RWPE1 (cell line): ENCODE measurements around the gene NPEPL1.
"Not testable (repeated sequence)": the region's sequence is repeated elsewhere in the genome, so short reads cannot be mapped to it uniquely, and the experiment has no call there.

ENCODE experiments used
- CTCF ChIA-PET: fragments of 350-600 bp; sonication (Branson Sonifier 250); formaldehyde crosslinking; extraction: SDS; loops from one replicate; lab custom pipeline; 2021; lab: Yijun Ruan, JAX
- POLR2A ChIA-PET: fragments of 400-600 bp; formaldehyde crosslinking; extraction: SDS; loops from one replicate; lab custom pipeline; 2020; ENCODE audit warnings: antibody characterized with exemption; ENCODE audit not compliant: low non-redundant PET; lab: Yijun Ruan, JAX
- DNase-seq: peaks from one replicate; pipeline ENCODE4 v3.0.0; 2012; ENCODE audit warnings: low spot score
- H3K27ac ChIP-seq: fragments of 450-650 bp; 2 replicates; pipeline ENCODE4 v1.5.1; 2017
- CTCF ChIP-seq: fragments of 450-650 bp; conservative IDR thresholded peaks from 2 replicates; pipeline ENCODE4 v1.5.1; 2017; ENCODE audit warnings: low read depth, mild to moderate bottlenecking

Gene NPEPL1

GRCh38 chr20:58749098-58749769 lies 56.6 kb downstream of the NPEPL1 start:
- POLR2A ChIA-PET, result no interaction called here
- TF ChIP-seq CTCF, result no peak
- no peak for DNase-seq
- no peak overlapping the region for H3K27ac ChIP-seq
- CTCF ChIA-PET, result interaction anchor here (0.6 kb wide), 1 partner anchor 9 kb away, joined by 3 read pairs; no protein-coding TSS in a partner anchor

DNA sequence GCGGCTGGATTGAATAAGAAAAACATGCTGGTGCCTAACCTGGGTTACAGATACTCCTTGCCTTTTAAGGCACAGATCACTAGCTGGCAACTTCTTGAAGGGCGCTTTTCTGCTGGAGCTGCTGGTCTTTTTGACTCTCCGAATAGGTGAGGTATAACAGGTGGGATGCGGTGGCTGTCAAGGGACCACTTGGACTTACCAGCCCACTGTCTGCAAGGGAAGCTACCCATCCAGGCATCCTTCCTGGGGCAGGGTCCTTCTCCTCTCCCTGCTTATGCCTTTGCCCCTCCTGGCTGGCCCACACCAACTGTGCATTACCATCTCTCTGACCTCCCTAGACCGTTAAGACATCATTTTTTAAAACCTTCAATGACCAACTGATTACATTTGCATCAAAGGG lies 57.4 kb downstream of the NPEPL1 start:
- DNase-seq, result no peak
- no peak for TF ChIP-seq CTCF
- POLR2A ChIA-PET, result no interaction called here
- CTCF ChIA-PET, result interaction anchor here (0.5 to 0.6 kb wide), 3 partner anchors 8 to 678 kb away, joined by 3 read pairs; no protein-coding TSS in a partner anchor
- no peak overlapping the region for H3K27ac ChIP-seq

GRCh38 chr20:58750706-58751105 lies 58.1 kb downstream of the NPEPL1 start:
- POLR2A ChIA-PET, DNase-seq, H3K27ac ChIP-seq, CTCF ChIA-PET: not testable (repeated sequence)

GRCh38 chr20:58751979-58752378 lies 59.4 kb downstream of the NPEPL1 start:
- TF ChIP-seq CTCF, result no peak
- no peak for DNase-seq
- H3K27ac ChIP-seq, result no peak overlapping the region
- POLR2A ChIA-PET, result no interaction called here
- CTCF ChIA-PET, result interaction anchor here (0.6 kb wide), 1 partner anchor 101 kb away, joined by 7 read pairs; the partner anchor contains the start of gene GNAS

- CTCF ChIA-PET, result interaction anchor here (0.6 kb wide), 1 partner anchor 100 kb away, joined by 7 read pairs; the partner anchor contains the start of gene GNAS
- TF ChIP-seq CTCF, result no peak
- H3K27ac ChIP-seq, result no peak overlapping the region
- POLR2A ChIA-PET, result no interaction called here
- no peak for DNase-seq
Observed at GRCh38 chr20:58752565-58752964, 60.0 kb downstream of the NPEPL1 start.

DNA sequence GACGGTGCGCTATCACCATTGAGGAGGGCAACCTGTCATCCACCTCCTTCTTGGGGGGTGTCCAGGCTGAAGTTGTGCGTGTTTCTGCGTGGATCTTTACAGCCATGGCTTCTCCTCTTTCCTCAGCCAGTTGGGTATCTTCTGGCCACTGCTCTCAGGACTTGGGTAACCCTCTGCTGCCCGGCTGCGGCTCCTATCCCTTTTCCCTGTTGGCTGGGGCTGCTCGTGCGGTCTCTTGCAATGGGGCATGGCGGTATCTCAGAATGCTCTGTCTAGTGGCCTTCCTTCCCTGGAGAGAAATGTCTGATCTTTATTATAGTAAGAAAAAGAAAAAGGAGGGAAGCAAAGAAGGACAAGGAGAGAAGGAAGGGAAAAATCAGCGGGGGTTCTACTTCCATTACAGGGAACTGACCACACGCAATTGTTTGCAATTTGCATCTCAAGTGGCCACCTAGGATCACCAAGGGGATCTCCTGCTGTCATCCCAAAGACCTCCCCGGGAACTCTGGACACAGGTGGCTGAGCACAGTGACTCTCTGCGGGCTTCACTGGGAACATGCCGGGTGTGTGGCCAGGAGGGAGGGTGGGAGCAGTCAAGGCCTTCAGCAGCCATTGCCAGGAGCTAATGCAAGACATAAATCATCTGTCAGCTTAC lies 60.8 kb downstream of the NPEPL1 start:
- H3K27ac ChIP-seq, result no peak overlapping the region
- DNase-seq, result no peak
- POLR2A ChIA-PET, result no interaction called here
- TF ChIP-seq CTCF, result no peak
- CTCF ChIA-PET, result interaction anchor here (0.7 kb wide), 1 partner anchor 10 kb away, joined by 3 read pairs; no protein-coding TSS in a partner anchor
